Activated CD8-positive, alpha-beta memory T cell treated with anti-CD3 and anti-CD28 coated beads, Interleukin-2, amount 50 U/mL, for 48 hours (primary cell): ENCODE data around the gene PHF2.
"Not testable (repeated sequence)": the region's sequence is repeated elsewhere in the genome, so short reads cannot be mapped to it uniquely, and the experiment has no call there.

ENCODE experiments used
- DNase-seq: peaks from one replicate; pipeline ENCODE4 v3.0.0-alpha.2; 2020

Gene PHF2

GRCh38 chr9:93669116-93669957 lies 93.0 kb downstream of the PHF2 start:
- DNase-seq: peak; percentile 43

- no peak for DNase-seq
These were observed 93.5 kb downstream of the PHF2 start for GRCh38 chr9:93669958-93670207.

- peak; percentile 43 for DNase-seq
These were observed 94.0 kb downstream of the PHF2 start for GRCh38 chr9:93670208-93671019.

GRCh38 chr9:93671020-93671338 lies 94.6 kb downstream of the PHF2 start:
- no peak for DNase-seq

- DNase-seq: not testable (repeated sequence)
These were observed 96.1 kb downstream of the PHF2 start for GRCh38 chr9:93672330-93673020.

- no peak for DNase-seq
These were observed 96.8 kb downstream of the PHF2 start for GRCh38 chr9:93673021-93673838.

GRCh38 chr9:93673839-93674334 lies 97.5 kb downstream of the PHF2 start:
- DNase-seq: no peak

- DNase-seq: no peak
These were observed 98.4 kb downstream of the PHF2 start for GRCh38 chr9:93674580-93675335.

- DNase-seq: peak; percentile 44
These were observed 99.2 kb downstream of the PHF2 start for GRCh38 chr9:93675336-93676150.

- peak; percentile 33 for DNase-seq
These were observed 100.1 kb downstream of the PHF2 start for GRCh38 chr9:93676310-93677047.

- DNase-seq: peak; percentile 38
These were observed 100.7 kb downstream of the PHF2 start for GRCh38 chr9:93677048-93677571.

GRCh38 chr9:93677641-93678136 lies 101.3 kb downstream of the PHF2 start:
- peak; percentile 40 for DNase-seq

- peak; percentile 28 for DNase-seq
These were observed 102.0 kb downstream of the PHF2 start for GRCh38 chr9:93678199-93679019.

- DNase-seq: peak; percentile 40
These were observed 103.4 kb downstream of the PHF2 start for GRCh38 chr9:93679536-93680442.

- peak; percentile 46 for DNase-seq
These were observed 104.3 kb downstream of the PHF2 start for GRCh38 chr9:93680443-93681268.

- no peak for DNase-seq
These were observed 105.1 kb downstream of the PHF2 start for GRCh38 chr9:93681269-93682154.
